Right lobe of liver (tissue), 6 donors: Measurements from ENCODE around the gene HERC6. TPM values are rescaled to one million over a fixed set of nuclear protein-coding genes. Genes with fewer than 3 reads are reported as not detected.

Experiments used
- ATAC-seq, 4 donors: fragments of 200-7000 bp; cut with Tn5 transposase; one replicate each; pipeline ENCODE4 v1.9.1; 2020; ENCODE audit warnings: mild to moderate bottlenecking in 4 of 4, moderate library complexity in 4 of 4
- DNase-seq, 3 donors: peaks; one replicate each; pipeline ENCODE4 v3.0.0-alpha.2; 2020
- H3K27ac ChIP-seq, 3 donors: fragments of 200-600 bp; one replicate each; pipeline ENCODE4 v1.8.0; 2022
- H3K27me3 ChIP-seq, 2 donors: fragments of 200-600 bp; one replicate each; pipeline ENCODE4 v1.8.0; 2022
- H3K36me3 ChIP-seq, 4 donors: fragments of 200-600 bp; sonication (generic) in 1 of 4; one replicate each; pipeline versions ENCODE4 v1.5.1 to v1.8.0; 2017 to 2022; ENCODE audit warnings: control low read depth in 1 of 4
- H3K4me1 ChIP-seq, 4 donors: fragments of 200-600 bp; sonication (generic) in 1 of 4; one replicate each; pipeline versions ENCODE4 v1.5.1 to v1.8.0; 2017 to 2022; ENCODE audit warnings: control low read depth in 1 of 4
- H3K4me3 ChIP-seq, 3 donors: fragments of 200-600 bp; one replicate each; pipeline ENCODE4 v1.8.0; 2022
- H3K9me3 ChIP-seq, 4 donors: fragments of 200-600 bp; sonication (generic) in 1 of 4; one replicate each; pipeline versions ENCODE4 v1.5.1 to v1.8.0; 2017 to 2022; ENCODE audit warnings: control low read depth in 1 of 4
- POLR2A ChIP-seq: fragments of 450-650 bp; IDR thresholded peaks from one replicate; pipeline ENCODE4 v1.6.1; 2017; ENCODE audit warnings: antibody characterized with exemption, mild to moderate bottlenecking
- WGBS: methylation state at CpG from one replicate; pipeline ENCODE4 v1.1.6; 2018; ENCODE audit warnings: low coverage, low lambda C conversion rate; ENCODE audit not compliant: insufficient coverage; ENCODE audit errors: missing lambda C conversion rate; 5-methylcytosine and 5-hydroxymethylcytosine counted together
- intact Hi-C, 2 donors: fragments of 100-400 bp; cut with DNase I; formaldehyde crosslinking; loops; one replicate each; pipeline versions ENCODE4 v1.11.2 to v1.14.1; 2022
- total RNA-seq, 6 experiments: library from RNA; depleted of rRNA in 2 of 6; stranded (reverse); fragments of >200 nt in 2 of 6; fragmentation: NEBNext Ultra II Directional in 3 of 6; extraction: Animal tissue kit (Norgen Biotek cat#: 25700) in 3 of 6; gene quantifications; one replicate each; pipeline versions ENCODE4 v1.1.0 to v1.2.4, GENCODE V29; 2016 to 2023
- TF ChIP-seq, protein P1 (sequence below), 4 donors: fragments of 200-600 bp in 3 of 4; fragments of 450-650 bp in 1 of 4; IDR thresholded peaks; one replicate each; pipeline versions ENCODE4 v1.5.1 to v1.8.0; 2016 to 2022; ENCODE audit warnings: antibody characterized with exemption in 4 of 4, mild to moderate bottlenecking in 2 of 4
- donor health status: DM: no; HTN: yes; CAD: no.
- donor health status: DM: no; HTN: no; CAD: no.
- donor health status: DM: no; HTN: no; CAD: no.
- donor health status: DM: no; HTN: yes; CAD: no.
- donor health status: DM: no; HTN: yes; CAD: no.

The HERC6 gene
- total RNA-seq, 6 experiments from 2014 or later = 1.7 to 4.2 (median 3.6) TPM

DNA sequence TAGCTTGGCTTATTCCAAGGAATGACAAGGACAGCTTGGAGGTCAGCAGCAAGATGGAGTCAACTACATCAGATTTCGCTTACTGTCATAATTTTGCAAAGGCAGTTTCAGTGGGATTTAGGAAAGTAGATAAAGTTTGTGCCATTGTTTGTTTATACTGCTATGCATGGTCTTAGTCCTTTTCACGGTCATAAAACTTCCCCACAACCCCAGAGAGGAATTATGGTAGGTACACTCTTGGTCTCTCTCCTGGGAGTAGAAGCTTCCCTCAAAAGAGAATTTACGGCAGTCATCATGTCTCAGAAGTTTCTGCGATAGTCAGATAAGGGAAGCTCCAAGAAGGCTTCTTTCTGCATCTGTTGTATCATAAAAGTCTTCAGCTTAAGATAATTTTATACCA lies 27.9 kb upstream of the HERC6 start:
- WGBS = 72% methylated on average over 4 of the region's 4 CpGs
- intact Hi-C loops = no loop called here
- ATAC-seq = no peak
- Histone ChIP-seq H3K27ac (no peak overlapping the region), H3K27me3 (no peaks in the 10 kb centered on the region), H3K4me1 (no peaks in the 10 kb centered on the region), H3K9me3 (no peaks in the 10 kb centered on the region), H3K4me3 (no peak overlapping the region), H3K36me3 (no peaks in the 10 kb centered on the region)
- TF ChIP-seq POLR2A = no peak
- TF ChIP-seq, protein P1, sequence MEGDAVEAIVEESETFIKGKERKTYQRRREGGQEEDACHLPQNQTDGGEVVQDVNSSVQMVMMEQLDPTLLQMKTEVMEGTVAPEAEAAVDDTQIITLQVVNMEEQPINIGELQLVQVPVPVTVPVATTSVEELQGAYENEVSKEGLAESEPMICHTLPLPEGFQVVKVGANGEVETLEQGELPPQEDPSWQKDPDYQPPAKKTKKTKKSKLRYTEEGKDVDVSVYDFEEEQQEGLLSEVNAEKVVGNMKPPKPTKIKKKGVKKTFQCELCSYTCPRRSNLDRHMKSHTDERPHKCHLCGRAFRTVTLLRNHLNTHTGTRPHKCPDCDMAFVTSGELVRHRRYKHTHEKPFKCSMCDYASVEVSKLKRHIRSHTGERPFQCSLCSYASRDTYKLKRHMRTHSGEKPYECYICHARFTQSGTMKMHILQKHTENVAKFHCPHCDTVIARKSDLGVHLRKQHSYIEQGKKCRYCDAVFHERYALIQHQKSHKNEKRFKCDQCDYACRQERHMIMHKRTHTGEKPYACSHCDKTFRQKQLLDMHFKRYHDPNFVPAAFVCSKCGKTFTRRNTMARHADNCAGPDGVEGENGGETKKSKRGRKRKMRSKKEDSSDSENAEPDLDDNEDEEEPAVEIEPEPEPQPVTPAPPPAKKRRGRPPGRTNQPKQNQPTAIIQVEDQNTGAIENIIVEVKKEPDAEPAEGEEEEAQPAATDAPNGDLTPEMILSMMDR (IDR thresholded peaks at IDR 0.05) = no peak
- DNase-seq = no peak

- ATAC-seq (no peak), DNase-seq (no peak)
- intact Hi-C loops = no loop called here
- Histone ChIP-seq H3K4me1 (no peaks in the 10 kb centered on the region), H3K4me3 (no peak overlapping the region), H3K9me3 (no peaks in the 10 kb centered on the region), H3K36me3 (no peaks in the 10 kb centered on the region), H3K27me3 (no peaks in the 10 kb centered on the region), H3K27ac (no peak overlapping the region)
- TF ChIP-seq POLR2A = no peak
- TF ChIP-seq, protein P1 (IDR thresholded peaks at IDR 0.05) = no peak
- WGBS = 62% methylated on average over 3 of the region's 3 CpGs
Measured at GRCh38 chr4:88352062-88352740, 26.5 kb upstream of the HERC6 start.

DNA sequence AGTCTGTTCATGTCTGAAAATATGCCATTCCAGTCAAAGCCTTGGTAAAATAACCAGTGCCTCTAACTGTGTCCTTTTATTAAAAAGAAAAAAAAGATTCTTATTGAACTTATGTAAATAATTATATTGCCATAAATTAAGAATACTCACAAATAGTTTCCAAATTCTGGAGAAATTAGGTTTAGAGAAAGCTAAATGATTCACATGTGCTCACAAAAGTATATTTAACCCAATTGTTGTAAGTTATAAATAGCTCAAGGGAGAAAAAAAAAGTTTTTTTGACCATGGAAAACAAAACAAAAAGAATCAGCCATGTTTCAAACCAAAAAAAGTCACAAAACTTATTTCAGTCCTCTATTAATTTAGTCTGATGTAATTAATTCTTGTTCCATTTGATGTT lies 25.3 kb upstream of the HERC6 start:
- Histone ChIP-seq H3K9me3 (no peaks in the 10 kb centered on the region), H3K36me3 (no peaks in the 10 kb centered on the region), H3K4me3 (no peak overlapping the region), H3K27ac (no peak overlapping the region), H3K4me1 (no peaks in the 10 kb centered on the region), H3K27me3 (no peaks in the 10 kb centered on the region)
- no peak for DNase-seq
- no peak for ATAC-seq
- intact Hi-C loops = no loop called here
- TF ChIP-seq POLR2A = no peak
- TF ChIP-seq, protein P1 (IDR thresholded peaks at IDR 0.05) = no peak

DNA sequence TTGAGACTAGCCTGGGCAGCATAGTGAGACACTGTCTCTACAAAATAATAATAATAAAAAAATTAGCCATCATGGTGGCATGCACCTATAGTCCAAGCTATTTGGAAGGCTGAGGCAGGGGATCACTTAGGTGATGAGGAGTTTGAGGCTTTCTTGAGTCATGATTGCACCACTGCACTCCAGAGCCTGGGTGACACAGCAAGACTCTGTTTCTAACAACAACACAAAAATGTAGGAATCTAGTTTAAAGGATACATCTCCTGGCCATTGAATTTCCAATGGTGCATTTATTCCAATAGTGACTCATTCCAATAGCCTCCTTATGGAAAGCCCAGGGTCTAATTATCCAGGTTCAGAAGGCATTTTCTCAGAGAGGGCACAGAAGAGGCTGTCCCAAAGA lies 21.9 kb upstream of the HERC6 start:
- no peaks in the 10 kb centered on the region for H3K36me3 ChIP-seq
- DNase-seq = no peak
- H3K4me3 ChIP-seq = no peak overlapping the region
- no peaks in the 10 kb centered on the region for H3K27me3 ChIP-seq
- intact Hi-C loops = no loop called here
- H3K4me1 ChIP-seq = no peaks in the 10 kb centered on the region
- H3K9me3 ChIP-seq = no peaks in the 10 kb centered on the region
- H3K27ac ChIP-seq = no peak overlapping the region
- no peak for ATAC-seq
- TF ChIP-seq POLR2A = no peak
- TF ChIP-seq, protein P1 (IDR thresholded peaks at IDR 0.05) = no peak

DNA sequence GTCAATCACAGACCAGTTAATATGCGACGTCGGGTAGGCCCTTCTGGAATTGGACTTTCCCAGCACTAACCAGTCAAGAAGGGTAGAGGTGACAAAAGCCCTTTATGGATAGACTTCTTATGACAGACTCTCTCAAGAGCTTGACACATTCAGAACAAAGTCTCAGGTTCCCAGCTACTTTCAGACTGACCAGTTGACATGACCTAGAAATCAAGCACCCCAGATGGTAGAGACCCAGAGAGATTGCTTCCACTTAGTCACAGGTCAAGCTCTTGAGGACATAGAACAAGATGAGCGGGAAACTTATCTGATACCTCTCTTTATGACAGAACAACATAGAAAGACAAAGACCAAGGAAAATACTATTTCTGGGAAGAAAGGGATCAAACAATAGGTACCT lies 21.4 kb upstream of the HERC6 start:
- Histone ChIP-seq H3K27ac (no peak overlapping the region), H3K9me3 (no peaks in the 10 kb centered on the region), H3K4me3 (no peak overlapping the region), H3K36me3 (no peaks in the 10 kb centered on the region), H3K4me1 (no peaks in the 10 kb centered on the region), H3K27me3 (no peaks in the 10 kb centered on the region)
- 80% methylated on average over 1 of the region's 4 CpGs for WGBS
- DNase-seq (no peak), ATAC-seq (no peak)
- intact Hi-C loops = no loop called here
- no peak for TF ChIP-seq POLR2A
- TF ChIP-seq, protein P1 (IDR thresholded peaks at IDR 0.05) = no peak
